Testis (tissue), 2 donors: ENCODE results near the gene IL17RD.
"Not testable (repeated sequence)": the region's sequence is repeated elsewhere in the genome, so short reads cannot be mapped to it uniquely, and the experiment has no call there.

Experiments
- CTCF ChIP-seq, 3 experiments: fragments of 450-650 bp in 2 of 3; fragments of 200-600 bp in 1 of 3; sonication (generic) in 1 of 3; IDR thresholded peaks; one replicate each; pipeline ENCODE4 v1.5.1; 2016 to 2019; ENCODE audit warnings: antibody characterized with exemption in 3 of 3, mild to moderate bottlenecking in 2 of 3, moderate library complexity in 1 of 3
- POLR2A ChIP-seq: fragments of 450-650 bp; IDR thresholded peaks from one replicate; pipeline ENCODE4 v1.6.1; 2017; ENCODE audit warnings: antibody characterized with exemption, mild to moderate bottlenecking, moderate library complexity

GRCh38 chr3:57083266-57083995 is 81.7 kb downstream of the IL17RD start:
- TF ChIP-seq CTCF (IDR thresholded peaks at IDR 0.05); POLR2A: not testable (repeated sequence)
